VCaP (cell line): Measurements from ENCODE around the gene SGTA.
"Not testable (repeated sequence)": the region's sequence is repeated elsewhere in the genome, so short reads cannot be mapped to it uniquely, and the experiment has no call there.

Experiments
- H3K27ac ChIP-seq: fragments of 450-650 bp; 2 replicates; pipeline ENCODE4 v1.5.1; 2017
- TF ChIP-seq, protein P1 (sequence below): fragments of 450-650 bp; conservative IDR thresholded peaks from 2 replicates; pipeline ENCODE4 v1.5.1; 2017; ENCODE audit warnings: mild to moderate bottlenecking, moderate library complexity

Gene SGTA

DNA sequence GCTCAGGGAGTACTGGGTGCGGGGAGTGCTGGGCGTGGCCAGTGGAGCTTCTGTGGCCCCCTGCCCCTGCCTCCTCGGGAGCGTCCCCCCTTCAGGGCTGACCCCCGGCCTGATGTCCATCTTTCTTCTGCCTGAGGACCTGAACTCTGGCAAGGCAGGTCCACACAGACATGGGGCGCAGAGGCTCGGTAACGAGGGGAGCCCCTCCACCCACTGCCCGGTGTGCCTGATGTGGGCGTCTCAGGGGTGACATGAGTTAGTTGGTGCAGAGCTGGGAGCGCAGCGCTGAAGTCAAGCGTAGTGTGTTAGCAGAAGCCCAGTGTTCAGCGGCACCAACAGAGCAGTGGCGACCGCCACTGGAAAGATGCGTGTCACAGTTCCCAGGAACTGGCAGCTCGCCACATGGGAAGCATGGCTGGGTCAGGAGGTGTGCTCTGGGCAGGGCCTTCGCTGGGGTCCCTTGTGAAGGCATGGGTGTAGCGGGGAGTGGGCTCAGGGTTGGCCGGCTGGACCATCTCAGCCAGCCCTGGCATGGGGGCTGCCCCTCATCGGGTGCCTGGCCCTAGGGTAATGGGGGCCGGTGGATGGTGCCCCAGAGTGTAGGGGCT is 13.7 kb upstream of the SGTA start:
- TF ChIP-seq, protein P1, sequence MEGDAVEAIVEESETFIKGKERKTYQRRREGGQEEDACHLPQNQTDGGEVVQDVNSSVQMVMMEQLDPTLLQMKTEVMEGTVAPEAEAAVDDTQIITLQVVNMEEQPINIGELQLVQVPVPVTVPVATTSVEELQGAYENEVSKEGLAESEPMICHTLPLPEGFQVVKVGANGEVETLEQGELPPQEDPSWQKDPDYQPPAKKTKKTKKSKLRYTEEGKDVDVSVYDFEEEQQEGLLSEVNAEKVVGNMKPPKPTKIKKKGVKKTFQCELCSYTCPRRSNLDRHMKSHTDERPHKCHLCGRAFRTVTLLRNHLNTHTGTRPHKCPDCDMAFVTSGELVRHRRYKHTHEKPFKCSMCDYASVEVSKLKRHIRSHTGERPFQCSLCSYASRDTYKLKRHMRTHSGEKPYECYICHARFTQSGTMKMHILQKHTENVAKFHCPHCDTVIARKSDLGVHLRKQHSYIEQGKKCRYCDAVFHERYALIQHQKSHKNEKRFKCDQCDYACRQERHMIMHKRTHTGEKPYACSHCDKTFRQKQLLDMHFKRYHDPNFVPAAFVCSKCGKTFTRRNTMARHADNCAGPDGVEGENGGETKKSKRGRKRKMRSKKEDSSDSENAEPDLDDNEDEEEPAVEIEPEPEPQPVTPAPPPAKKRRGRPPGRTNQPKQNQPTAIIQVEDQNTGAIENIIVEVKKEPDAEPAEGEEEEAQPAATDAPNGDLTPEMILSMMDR, result no peak
- peak overlapping the region; percentile 90 for H3K27ac ChIP-seq

DNA sequence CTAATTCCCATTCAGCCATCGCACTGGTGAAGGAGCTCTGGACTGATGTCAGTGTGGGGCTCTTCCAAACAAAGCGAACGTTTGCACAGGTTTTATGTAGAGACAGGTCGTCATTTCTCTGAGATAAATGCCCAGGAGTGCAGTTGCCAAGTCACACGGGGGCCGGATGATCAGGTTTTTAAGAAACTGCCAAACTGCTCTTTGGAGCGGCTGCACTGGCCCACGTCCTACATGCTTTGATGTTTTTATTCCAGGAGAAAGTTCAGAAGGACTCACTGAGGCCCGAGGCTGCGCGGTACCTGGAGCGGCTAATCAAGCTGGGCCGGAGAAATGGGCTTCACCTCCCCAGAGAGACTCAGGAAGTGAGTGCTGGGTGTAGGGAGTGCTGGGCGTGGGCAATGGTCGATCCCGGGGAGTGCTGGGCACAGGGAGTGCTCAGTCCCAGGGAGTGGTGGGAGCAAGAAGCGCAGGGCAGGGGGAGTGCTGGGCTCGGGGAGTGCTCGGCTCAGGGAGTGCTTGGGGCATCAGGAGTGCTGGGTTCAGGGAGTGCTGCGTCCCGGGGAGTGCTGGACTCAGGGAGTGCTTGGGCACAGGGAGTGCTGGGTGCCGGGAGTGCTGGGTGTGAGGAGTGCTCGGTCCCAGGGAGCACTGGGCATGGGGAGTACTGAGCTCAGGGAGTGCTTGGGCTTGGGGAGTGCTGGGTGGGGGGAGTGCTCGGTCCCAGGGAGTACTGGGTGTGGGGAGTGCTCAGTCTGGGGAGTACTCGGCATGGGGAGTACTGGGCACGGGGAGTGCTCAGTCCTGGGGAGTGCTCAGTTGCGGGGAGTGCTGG is 13.0 kb upstream of the SGTA start:
- H3K27ac ChIP-seq, result peak overlapping the region; percentile 90
- TF ChIP-seq, protein P1, result no peak

DNA sequence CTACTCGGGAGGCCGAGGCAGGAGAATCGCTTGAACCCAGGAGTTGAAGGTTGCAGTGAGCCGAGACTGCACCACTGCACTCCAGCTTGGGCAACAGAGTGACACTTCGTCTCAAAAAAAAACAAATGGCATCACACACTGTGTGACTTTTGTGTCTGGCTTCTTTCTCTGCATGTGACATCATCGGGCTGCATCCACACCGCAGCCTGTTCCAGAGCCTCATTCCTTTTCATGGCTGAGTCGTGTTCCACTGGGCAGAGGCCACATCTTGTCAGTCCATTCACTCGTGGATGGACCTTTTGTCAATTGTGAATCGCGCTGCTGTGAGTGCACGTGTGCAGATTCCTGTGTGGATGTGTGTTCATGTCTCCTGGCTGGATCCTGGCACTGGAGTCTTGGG is 10.5 kb upstream of the SGTA start:
- peak overlapping the region; percentile 90 for H3K27ac ChIP-seq

DNA sequence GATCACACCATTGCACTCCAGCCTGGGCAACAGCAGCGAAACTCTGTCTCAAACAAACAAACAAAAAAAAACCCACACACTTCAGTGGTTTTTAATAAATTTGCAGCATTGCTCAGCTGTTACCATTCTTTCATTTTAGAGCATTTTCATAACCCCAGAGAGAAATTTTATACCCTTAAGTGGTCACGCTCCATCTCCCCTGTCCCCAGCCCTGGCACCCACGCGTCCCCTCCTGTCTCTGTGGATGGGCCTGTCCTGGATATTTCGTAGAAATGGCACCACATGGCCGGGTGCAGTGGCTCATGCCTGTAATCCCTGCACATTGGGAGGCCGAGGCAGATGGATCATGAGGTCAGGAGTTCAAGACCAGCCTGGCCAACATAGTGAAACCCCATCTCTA is 10.1 kb upstream of the SGTA start:
- TF ChIP-seq, protein P1, result no peak
- H3K27ac ChIP-seq, result no peak overlapping the region

More for the DNA sequence above, 10.5 kb upstream of the SGTA start:
- TF ChIP-seq, protein P1, result no peak

DNA sequence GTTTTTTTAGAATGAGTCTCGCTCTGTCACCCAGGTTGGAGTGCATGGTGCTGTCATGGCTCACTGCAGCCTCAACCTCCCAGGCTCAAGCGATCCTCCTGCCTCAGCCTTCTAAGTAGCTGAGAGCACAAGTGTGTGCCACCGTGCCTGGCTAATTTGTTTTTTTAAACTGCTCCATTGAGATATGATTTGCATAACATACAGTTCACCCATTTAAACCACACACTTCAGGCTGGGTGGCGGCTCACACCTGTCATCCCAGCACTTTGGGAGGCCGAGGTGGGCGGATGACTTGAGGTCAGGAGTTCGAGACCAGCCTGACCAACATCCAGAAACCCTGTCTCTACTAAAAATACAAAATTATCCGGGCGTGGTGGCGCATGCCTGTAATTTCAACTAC is 9.6 kb upstream of the SGTA start:
- not testable (repeated sequence) for H3K27ac ChIP-seq

DNA sequence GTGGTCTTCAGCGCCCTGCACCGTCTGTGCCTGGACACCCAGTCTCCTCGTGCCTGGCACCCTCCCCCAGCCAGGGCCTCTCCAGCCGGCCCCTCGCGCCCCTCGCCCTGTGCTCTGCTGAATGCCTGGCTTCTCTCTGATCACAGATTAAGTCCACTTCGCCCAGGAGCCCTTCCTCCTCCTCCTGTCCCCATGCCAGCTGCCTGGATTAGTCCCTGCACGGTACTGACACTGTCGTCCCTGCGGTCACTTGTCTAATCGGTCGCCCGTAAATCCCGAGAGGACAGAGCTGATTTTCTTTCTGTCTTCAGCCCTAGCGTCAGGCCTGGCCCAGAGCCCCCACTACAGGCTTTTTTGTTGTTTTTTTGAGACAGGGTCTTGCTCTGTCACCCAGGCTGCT is 8.8 kb upstream of the SGTA start:
- TF ChIP-seq, protein P1, result no peak
- no peak overlapping the region for H3K27ac ChIP-seq

DNA sequence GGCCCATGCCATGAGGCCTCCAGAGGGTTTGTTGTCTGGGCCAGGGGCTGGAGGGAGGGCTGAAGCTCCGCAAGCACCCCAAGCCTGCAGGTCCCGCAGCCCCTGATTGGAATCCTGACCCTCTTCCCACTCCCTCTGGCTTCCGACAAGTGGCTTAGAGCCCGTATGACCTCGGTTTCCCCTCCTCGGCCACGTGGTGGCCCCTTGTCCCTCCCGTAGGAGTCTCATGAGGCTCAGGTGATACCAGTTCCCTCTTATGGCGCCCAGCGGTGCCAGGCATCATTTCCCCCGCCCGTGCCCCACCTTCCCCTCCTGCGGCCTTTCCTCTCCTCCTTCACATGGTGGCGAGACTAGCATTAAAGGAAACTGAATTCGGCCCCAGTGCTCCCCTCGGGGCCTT is 8.4 kb upstream of the SGTA start:
- TF ChIP-seq, protein P1, result no peak
- no peak overlapping the region for H3K27ac ChIP-seq
